ENCODE results near the gene CD99L2. TPM values are rescaled to one million over a fixed set of nuclear protein-coding genes. Genes with fewer than 3 reads are reported as not detected.

CD99L2 gene
- total RNA-seq, 4 donors from 2014 or later, result 97.2 to 122 (median 112) TPM

GRCh38 chrX:150779385-150779784 is 119.1 kb downstream of the CD99L2 start:
- H3K27ac ChIP-seq, result no peak overlapping the region
- no peaks in the 10 kb centered on the region for H3K4me1 ChIP-seq
- WGBS, 2 donors, result 83 to 94% methylated on average over 8 of the region's 8 CpGs
- TF ChIP-seq EP300 (IDR thresholded peaks at IDR 0.05), result no peak
- DNase-seq (ENCODE audit: low spot score in 2 of 2), result no peak
- no peaks in the 10 kb centered on the region for H3K9me3 ChIP-seq
- peaks cover 0 to 17% (median 0%) of the 10 kb centered on the region in 3 donors for H3K36me3 ChIP-seq
- no peaks in the 10 kb centered on the region for H3K27me3 ChIP-seq
- H3K4me3 ChIP-seq, result no peak overlapping the region

- WGBS, 2 donors, result 84 to 86% methylated on average over 7 to 18 of the region's 18 CpGs
- TF ChIP-seq CTCF (IDR thresholded peaks at IDR 0.05) (no peak), POLR2A (IDR thresholded peaks at IDR 0.05) (no peak), EP300 (IDR thresholded peaks at IDR 0.05) (no peak)
- Histone ChIP-seq H3K36me3 (peaks cover 0 to 21% (median 0%) of the 10 kb centered on the region in 3 donors), H3K27me3 (no peaks in the 10 kb centered on the region), H3K27ac (no peak overlapping the region), H3K4me1 (peaks cover 0 to 4% (median 0%) of the 10 kb centered on the region in 4 donors), H3K9me3 (no peaks in the 10 kb centered on the region), H3K4me3 (no peak overlapping the region)
- DNase-seq (ENCODE audit: low spot score in 2 of 2), result no peak
Measured at GRCh38 chrX:150777328-150777992, 121.0 kb downstream of the CD99L2 start.

GRCh38 chrX:150775569-150776350 is 122.7 kb downstream of the CD99L2 start:
- no peaks in the 10 kb centered on the region for H3K27me3 ChIP-seq
- H3K36me3 ChIP-seq, result peaks cover 0 to 21% (median 0%) of the 10 kb centered on the region in 3 donors
- H3K27ac ChIP-seq, result no peak overlapping the region
- WGBS, 2 donors, result 71 to 85% methylated on average over 7 to 13 of the region's 18 CpGs
- peaks cover 0 to 4% (median 0%) of the 10 kb centered on the region in 4 donors for H3K4me1 ChIP-seq
- H3K9me3 ChIP-seq, result no peaks in the 10 kb centered on the region
- TF ChIP-seq POLR2A (IDR thresholded peaks at IDR 0.05), result no peak
- no peak for TF ChIP-seq CTCF (IDR thresholded peaks at IDR 0.05)
- no peak for TF ChIP-seq EP300 (IDR thresholded peaks at IDR 0.05)
- no peak overlapping the region for H3K4me3 ChIP-seq
- DNase-seq (ENCODE audit: low spot score in 2 of 2), result no peak

- DNase-seq (ENCODE audit: low spot score in 2 of 2), result no peak
- Histone ChIP-seq H3K36me3 (peaks cover 0 to 29% (median 0%) of the 10 kb centered on the region in 3 donors), H3K27ac (no peak overlapping the region), H3K9me3 (no peaks in the 10 kb centered on the region), H3K27me3 (no peaks in the 10 kb centered on the region), H3K4me1 (peaks cover 0 to 4% (median 0%) of the 10 kb centered on the region in 4 donors), H3K4me3 (no peak overlapping the region)
- no peak for TF ChIP-seq CTCF (IDR thresholded peaks at IDR 0.05)
- no peak for TF ChIP-seq POLR2A (IDR thresholded peaks at IDR 0.05)
- TF ChIP-seq EP300 (IDR thresholded peaks at IDR 0.05), result no peak
- 85 to 91% methylated on average over 11 to 14 of the region's 14 CpGs for WGBS, 2 donors
Measured at GRCh38 chrX:150774798-150775568, 123.5 kb downstream of the CD99L2 start.

- no peak for TF ChIP-seq EP300 (IDR thresholded peaks at IDR 0.05)
- TF ChIP-seq POLR2A (IDR thresholded peaks at IDR 0.05), result no peak
- no peak for TF ChIP-seq CTCF (IDR thresholded peaks at IDR 0.05)
- no peak for DNase-seq (ENCODE audit: low spot score in 2 of 2)
- H3K9me3 ChIP-seq, result no peaks in the 10 kb centered on the region
- H3K4me1 ChIP-seq, result peaks cover 0 to 4% (median 0%) of the 10 kb centered on the region in 4 donors
- H3K36me3 ChIP-seq, result peaks cover 0 to 41% (median 0%) of the 10 kb centered on the region in 3 donors
- no peak overlapping the region for H3K4me3 ChIP-seq
- H3K27ac ChIP-seq, result no peak overlapping the region
- H3K27me3 ChIP-seq, result no peaks in the 10 kb centered on the region
- 60 to 63% methylated on average over 3 to 4 of the region's 4 CpGs for WGBS, 2 donors
Measured at GRCh38 chrX:150773634-150774033, 124.8 kb downstream of the CD99L2 start.

Measured in tibial nerve (tissue), 4 donors.